H1 (cell line): ENCODE measurements around the gene CACNA2D1. TPM values are rescaled to one million over a fixed set of nuclear protein-coding genes. Genes with fewer than 3 reads are reported as not detected.

Source experiments
- CREB1 ChIP-seq: IDR thresholded peaks from 2 replicates; pipeline ENCODE4 v1.6.1; 2012; ENCODE audit warnings: inconsistent platforms
- JUN ChIP-seq: IDR thresholded peaks from 2 replicates; pipeline ENCODE4 v1.6.1; 2011; ENCODE audit warnings: low read depth, mild to moderate bottlenecking, improper control_type of control experiment, low read length
- RFX5 ChIP-seq: IDR thresholded peaks from 2 replicates; pipeline ENCODE4 v1.6.1; 2011; ENCODE audit warnings: low read depth, low read length, improper control_type of control experiment, borderline replicate concordance
- SP4 ChIP-seq: IDR thresholded peaks from 2 replicates; pipeline ENCODE4 v1.6.1; 2012; ENCODE audit warnings: low read length, inconsistent platforms
- polyA plus RNA-seq, 7 experiments: library from polyadenylated mRNA; depleted of rRNA in 3 of 7; stranded (reverse) in 5 of 7; unstranded in 2 of 7; fragments of >200 nt in 5 of 7; fragments of 200-250 nt in 2 of 7; gene quantifications; 1 replicate in 5 of 7; 2 replicates in 1 of 7; 4 replicates in 1 of 7; pipeline versions ENCODE4 v1.2.1 to v1.2.3, GENCODE V29; 2011 to 2013; ENCODE audit warnings: missing spikeins in 2 of 7, mixed read lengths in 2 of 7
- total RNA-seq: library from RNA; stranded (reverse); fragmentation: NEBNext Ultra II Directional; extraction: Animal tissue kit (Norgen Biotek cat#: 25700); gene quantifications from 2 replicates; pipeline ENCODE4 v1.2.1, GENCODE V29; 2021

CACNA2D1 gene
- total and polyA plus RNA-seq, 2 of the 8 experiments (the other 6 are each of a cell fraction or from before 2014, with no cell fraction given) = 4.3 to 27.3 TPM

GRCh38 chr7:82146491-82146890 lies 297.1 kb downstream of the CACNA2D1 start (continued):
- TF ChIP-seq CREB1 (no peak), SP4 (no peak), JUN (no peak), RFX5 (no peak)
- TF ChIP-seq, all 59 proteins: peak for 0
